DOHH2 (cell line): ENCODE data around the gene MYBPHL.

ENCODE experiments used
- H3F3A ChIP-seq: fragments of 200-600 bp; sonication (generic), shearing (Covaris generic); 2 replicates; pipeline ENCODE4 v1.6.0; 2016; ENCODE audit warnings: antibody characterized with exemption, mild to moderate bottlenecking; ENCODE audit not compliant: control insufficient read depth, insufficient read depth
- H3K27ac ChIP-seq: fragments of 200-600 bp; sonication (generic); 2 replicates; pipeline ENCODE4 v1.5.1; 2014; ENCODE audit warnings: low read depth, mild to moderate bottlenecking, low read length, moderate library complexity
- H3K27me3 ChIP-seq: fragments of 200-600 bp; sonication (generic); 2 replicates; pipeline ENCODE4 v1.6.1; 2014; ENCODE audit warnings: mild to moderate bottlenecking, low read length, mixed read lengths; ENCODE audit not compliant: control insufficient read depth
- H3K36me3 ChIP-seq: fragments of 200-600 bp; sonication (generic); 2 replicates; pipeline ENCODE4 v1.6.1; 2014; ENCODE audit warnings: mild to moderate bottlenecking, low read length, moderate library complexity, mixed read lengths; ENCODE audit not compliant: control insufficient read depth
- H3K4me1 ChIP-seq: fragments of 200-600 bp; sonication (generic); 2 replicates; pipeline ENCODE4 v1.6.1; 2014; ENCODE audit warnings: mild to moderate bottlenecking, low read length, mixed read lengths; ENCODE audit not compliant: control insufficient read depth
- H3K4me2 ChIP-seq: fragments of 200-600 bp; sonication (generic); 2 replicates; pipeline ENCODE4 v1.6.0; 2014; ENCODE audit warnings: mild to moderate bottlenecking, low read length, moderate library complexity
- H3K4me3 ChIP-seq: fragments of 200-600 bp; sonication (generic); 2 replicates; pipeline ENCODE4 v1.5.1; 2014; ENCODE audit warnings: mild to moderate bottlenecking, low read length, mixed read lengths
- H3K79me2 ChIP-seq: fragments of 200-600 bp; sonication (generic); 2 replicates; pipeline ENCODE4 v1.6.1; 2014; ENCODE audit warnings: mild to moderate bottlenecking, low read length, mixed read lengths; ENCODE audit not compliant: control insufficient read depth
- H3K9me2 ChIP-seq: fragments of 200-600 bp; sonication (generic); replicated peaks from 2 replicates; pipeline ENCODE4 v1.6.1; 2014; ENCODE audit warnings: mild to moderate bottlenecking, low read length, mixed read lengths; ENCODE audit not compliant: control insufficient read depth
- H3K9me3 ChIP-seq: fragments of 200-600 bp; sonication (generic); 2 replicates; pipeline ENCODE4 v1.6.1; 2014; ENCODE audit warnings: antibody characterized with exemption, low read length, mixed read lengths; ENCODE audit not compliant: control insufficient read depth, insufficient read depth
- H4K20me1 ChIP-seq: fragments of 200-600 bp; sonication (generic); 2 replicates; pipeline ENCODE4 v1.6.0; 2014; ENCODE audit warnings: low read depth, mild to moderate bottlenecking, antibody characterized with exemption, low read length, moderate library complexity; ENCODE audit not compliant: control insufficient read depth, insufficient read depth
- EZH2phosphoT487 ChIP-seq: fragments of 200-600 bp; sonication (generic); IDR thresholded peaks from 2 replicates; pipeline ENCODE4 v1.6.1; 2017; ENCODE audit warnings: borderline replicate concordance, mild to moderate bottlenecking, antibody characterized with exemption, low read length, moderate library complexity, mixed read lengths
- TF ChIP-seq, protein P1 (sequence below): fragments of 200-600 bp; sonication (generic); IDR thresholded peaks from one replicate; pipeline ENCODE4 v1.5.1; 2014; ENCODE audit warnings: antibody characterized with exemption, mild to moderate bottlenecking, low read depth, low read length; ENCODE audit not compliant: poor library complexity, severe bottlenecking

Gene MYBPHL

DNA sequence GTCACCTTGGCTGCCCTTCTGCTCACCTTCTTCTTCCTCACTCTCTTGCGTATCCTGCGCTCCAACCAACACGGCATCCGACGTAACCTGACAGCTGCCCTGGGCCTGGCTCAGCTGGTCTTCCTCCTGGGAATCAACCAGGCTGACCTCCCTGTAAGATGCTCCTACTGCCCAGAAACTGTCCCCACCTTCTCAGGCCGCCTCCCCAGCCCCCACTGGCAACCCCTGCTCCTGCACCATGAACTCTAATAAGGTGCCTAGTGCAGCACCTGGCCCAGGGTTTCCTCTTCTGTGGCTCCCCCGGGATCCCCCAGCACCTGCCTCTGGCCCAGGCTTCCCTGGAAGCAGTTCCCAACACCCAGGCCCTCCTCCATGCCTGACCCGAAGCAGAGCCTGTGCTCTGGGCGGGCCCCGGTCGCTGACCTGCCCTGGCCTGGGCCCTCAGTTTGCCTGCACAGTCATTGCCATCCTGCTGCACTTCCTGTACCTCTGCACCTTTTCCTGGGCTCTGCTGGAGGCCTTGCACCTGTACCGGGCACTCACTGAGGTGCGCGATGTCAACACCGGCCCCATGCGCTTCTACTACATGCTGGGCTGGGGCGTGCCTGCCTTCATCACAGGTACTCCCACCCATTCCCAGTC, 36.7 kb downstream of the MYBPHL start:
- Histone ChIP-seq H3K36me3 (no peaks in the 10 kb centered on the region), H3K27ac (no peak overlapping the region), H3K4me1 (peaks cover 5% of the 10 kb centered on the region; the same call in 1 of the 2 replicates), H3K9me3 (no peaks in the 10 kb centered on the region), H3K27me3 (no peaks in the 10 kb centered on the region), H3F3A (no peaks in the 10 kb centered on the region), H3K79me2 (no peaks in the 10 kb centered on the region), H3K4me3 (no peak overlapping the region), H4K20me1 (no peaks in the 10 kb centered on the region), H3K9me2 (no peaks in the 10 kb centered on the region), H3K4me2 (no peak overlapping the region)
- TF ChIP-seq, protein P1, sequence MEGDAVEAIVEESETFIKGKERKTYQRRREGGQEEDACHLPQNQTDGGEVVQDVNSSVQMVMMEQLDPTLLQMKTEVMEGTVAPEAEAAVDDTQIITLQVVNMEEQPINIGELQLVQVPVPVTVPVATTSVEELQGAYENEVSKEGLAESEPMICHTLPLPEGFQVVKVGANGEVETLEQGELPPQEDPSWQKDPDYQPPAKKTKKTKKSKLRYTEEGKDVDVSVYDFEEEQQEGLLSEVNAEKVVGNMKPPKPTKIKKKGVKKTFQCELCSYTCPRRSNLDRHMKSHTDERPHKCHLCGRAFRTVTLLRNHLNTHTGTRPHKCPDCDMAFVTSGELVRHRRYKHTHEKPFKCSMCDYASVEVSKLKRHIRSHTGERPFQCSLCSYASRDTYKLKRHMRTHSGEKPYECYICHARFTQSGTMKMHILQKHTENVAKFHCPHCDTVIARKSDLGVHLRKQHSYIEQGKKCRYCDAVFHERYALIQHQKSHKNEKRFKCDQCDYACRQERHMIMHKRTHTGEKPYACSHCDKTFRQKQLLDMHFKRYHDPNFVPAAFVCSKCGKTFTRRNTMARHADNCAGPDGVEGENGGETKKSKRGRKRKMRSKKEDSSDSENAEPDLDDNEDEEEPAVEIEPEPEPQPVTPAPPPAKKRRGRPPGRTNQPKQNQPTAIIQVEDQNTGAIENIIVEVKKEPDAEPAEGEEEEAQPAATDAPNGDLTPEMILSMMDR: no peak
- no peak for TF ChIP-seq EZH2phosphoT487

DNA sequence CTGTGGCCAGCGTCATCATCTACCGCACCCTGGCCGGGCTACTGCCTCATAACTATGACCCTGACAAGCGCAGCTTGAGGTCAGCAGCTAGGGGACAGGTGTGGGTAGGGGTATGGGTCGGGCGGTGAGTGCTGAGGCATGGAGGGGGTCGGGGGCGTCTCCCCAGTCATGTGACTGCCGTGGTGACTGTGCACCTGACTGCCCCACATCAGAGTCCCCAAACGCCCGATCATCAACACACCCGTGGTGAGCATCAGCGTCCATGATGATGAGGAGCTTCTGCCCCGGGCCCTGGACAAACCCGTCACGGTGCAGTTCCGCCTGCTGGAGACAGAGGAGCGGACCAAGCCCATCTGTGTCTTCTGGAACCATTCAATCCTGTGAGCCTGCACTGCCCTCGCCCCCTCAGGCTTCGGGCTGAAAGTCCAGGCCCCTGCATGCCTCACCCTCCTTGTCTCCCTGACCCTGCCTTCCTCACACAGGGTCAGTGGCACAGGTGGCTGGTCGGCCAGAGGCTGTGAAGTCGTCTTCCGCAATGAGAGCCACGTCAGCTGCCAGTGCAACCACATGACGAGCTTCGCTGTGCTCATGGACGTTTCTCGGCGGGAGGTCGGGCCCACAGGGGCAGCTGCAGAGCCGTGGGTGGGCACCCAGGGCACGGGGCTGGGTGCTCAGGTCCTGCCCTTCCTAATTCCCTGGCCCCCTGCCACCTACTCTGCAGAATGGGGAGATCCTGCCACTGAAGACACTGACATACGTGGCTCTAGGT, 37.4 kb downstream of the MYBPHL start:
- no peak overlapping the region for H3K27ac ChIP-seq
- no peak overlapping the region for H3K4me2 ChIP-seq
- H3F3A ChIP-seq: no peaks in the 10 kb centered on the region
- H3K9me2 ChIP-seq: no peaks in the 10 kb centered on the region
- TF ChIP-seq, protein P1: no peak
- no peak for TF ChIP-seq EZH2phosphoT487
- H3K4me3 ChIP-seq: no peak overlapping the region
- H3K79me2 ChIP-seq: no peaks in the 10 kb centered on the region
- H4K20me1 ChIP-seq: no peaks in the 10 kb centered on the region
- H3K36me3 ChIP-seq: no peaks in the 10 kb centered on the region
- H3K4me1 ChIP-seq: no peaks in the 10 kb centered on the region; the same call in 1 of the 2 replicates
- no peaks in the 10 kb centered on the region for H3K27me3 ChIP-seq
- no peaks in the 10 kb centered on the region for H3K9me3 ChIP-seq

DNA sequence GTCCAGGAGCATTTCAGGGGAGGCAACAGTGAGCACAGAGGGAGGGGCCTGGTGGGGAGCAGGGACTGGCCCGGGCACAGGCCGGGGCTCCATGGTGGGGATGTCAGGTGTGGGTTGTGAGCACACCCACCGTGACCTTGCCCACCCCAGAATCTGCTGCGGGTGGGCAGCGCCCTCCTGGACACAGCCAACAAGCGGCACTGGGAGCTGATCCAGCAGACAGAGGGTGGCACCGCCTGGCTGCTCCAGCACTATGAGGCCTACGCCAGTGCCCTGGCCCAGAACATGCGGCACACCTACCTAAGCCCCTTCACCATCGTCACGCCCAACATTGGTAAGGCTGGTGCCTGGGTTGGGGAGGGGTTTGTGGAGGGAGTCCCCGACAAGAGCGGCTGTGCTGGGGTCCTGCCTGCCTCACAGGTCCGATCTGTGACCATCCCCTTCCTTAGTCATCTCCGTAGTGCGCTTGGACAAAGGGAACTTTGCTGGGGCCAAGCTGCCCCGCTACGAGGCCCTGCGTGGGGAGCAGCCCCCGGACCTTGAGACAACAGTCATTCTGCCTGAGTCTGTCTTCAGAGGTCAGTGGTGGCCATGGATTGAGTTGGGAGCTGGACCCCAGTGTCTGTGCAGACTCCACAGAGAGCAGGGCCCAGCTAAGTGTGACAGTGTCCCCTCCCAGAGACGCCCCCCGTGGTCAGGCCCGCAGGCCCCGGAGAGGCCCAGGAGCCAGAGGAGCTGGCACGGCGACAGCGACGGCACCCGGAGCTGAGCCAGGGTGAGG, 38.2 kb downstream of the MYBPHL start:
- no peak overlapping the region for H3K4me3 ChIP-seq
- H3K4me2 ChIP-seq: no peak overlapping the region
- TF ChIP-seq, protein P1: no peak
- TF ChIP-seq EZH2phosphoT487: no peak
- no peak overlapping the region for H3K27ac ChIP-seq
- no peaks in the 10 kb centered on the region for H3K79me2 ChIP-seq
- no peaks in the 10 kb centered on the region for H3K36me3 ChIP-seq
- no peaks in the 10 kb centered on the region for H3K27me3 ChIP-seq
- H4K20me1 ChIP-seq: no peaks in the 10 kb centered on the region
- no peaks in the 10 kb centered on the region for H3K4me1 ChIP-seq
- no peaks in the 10 kb centered on the region for H3K9me2 ChIP-seq
- no peaks in the 10 kb centered on the region for H3K9me3 ChIP-seq
- no peaks in the 10 kb centered on the region for H3F3A ChIP-seq
